Fibroblast of lung (primary cell): ENCODE measurements around the gene LAMA4.

ENCODE experiments used
- CTCF ChIP-seq, 2 donors: IDR thresholded peaks in 1 of 2; conservative IDR thresholded peaks in 1 of 2; 1 replicate in 1 of 2; 2 replicates in 1 of 2; pipeline ENCODE4 v1.5.1; 2011 to 2012; ENCODE audit warnings: low read length in 2 of 2, control low read depth in 1 of 2, inconsistent platforms in 1 of 2, low read depth in 1 of 2, mild to moderate bottlenecking in 1 of 2
- EZH2 ChIP-seq: IDR thresholded peaks from 2 replicates; pipeline ENCODE4 v1.5.1; 2012; ENCODE audit warnings: low read length, control low read depth, mild to moderate bottlenecking; ENCODE audit errors: missing control alignments

GRCh38 chr6:112227411-112227810 lies 27.0 kb downstream of the LAMA4 start:
- no peak for TF ChIP-seq CTCF (conservative IDR thresholded peaks at IDR 0.05 in 1 of 2, IDR thresholded peaks at IDR 0.05 in 1 of 2; ENCODE audit: low read depth in 1 of 2, low read length in 2 of 2)
- TF ChIP-seq EZH2 = no peak
